ENCODE measurements around the gene NCEH1.

GRCh38 chr3:172647080-172647479 is 63.8 kb downstream of the NCEH1 start:
- TF ChIP-seq CTCF (IDR thresholded peaks at IDR 0.05) (no peak), POLR2A (IDR thresholded peaks at IDR 0.05) (no peak), POLR2AphosphoS5 (IDR thresholded peaks at IDR 0.05) (no peak)
